Endometrium (tissue), 2 donors: ENCODE results near the gene EXT2.

Source experiments
- FAIRE-seq: peaks from 2 replicates; lab custom pipeline; 2012; peaks lifted over from hg19 to GRCh38; lab: Jason Lieb, UNC
- donor health status: control.
- donor health status: control.

Gene EXT2

GRCh38 chr11:44203270-44204043 is 108.0 kb downstream of the EXT2 start:
- no peak for FAIRE-seq

GRCh38 chr11:44205352-44205751 is 109.9 kb downstream of the EXT2 start:
- FAIRE-seq: no peak

GRCh38 chr11:44205836-44206235 is 110.4 kb downstream of the EXT2 start:
- FAIRE-seq: no peak

GRCh38 chr11:44207292-44207691 is 111.8 kb downstream of the EXT2 start:
- FAIRE-seq: no peak

- no peak for FAIRE-seq
Measured at GRCh38 chr11:44208976-44209603, 113.6 kb downstream of the EXT2 start.

- no peak for FAIRE-seq
Measured at GRCh38 chr11:44212128-44212527, 116.7 kb downstream of the EXT2 start.

GRCh38 chr11:44213148-44213547 is 117.7 kb downstream of the EXT2 start:
- FAIRE-seq: no peak

- peak; percentile 85 for FAIRE-seq
Measured at GRCh38 chr11:44217432-44217831, 122.0 kb downstream of the EXT2 start.

- FAIRE-seq: no peak
Measured at GRCh38 chr11:44219830-44220796, 124.6 kb downstream of the EXT2 start.

GRCh38 chr11:44221456-44221855 is 126.0 kb downstream of the EXT2 start:
- FAIRE-seq: no peak

GRCh38 chr11:44221992-44222391 is 126.5 kb downstream of the EXT2 start:
- FAIRE-seq: no peak

GRCh38 chr11:44223238-44223637 is 127.8 kb downstream of the EXT2 start:
- no peak for FAIRE-seq

- no peak for FAIRE-seq
Measured at GRCh38 chr11:44224867-44225501, 129.5 kb downstream of the EXT2 start.

GRCh38 chr11:44226490-44226889 is 131.0 kb downstream of the EXT2 start:
- no peak for FAIRE-seq

GRCh38 chr11:44226945-44227344 is 131.5 kb downstream of the EXT2 start:
- FAIRE-seq: no peak

- FAIRE-seq: no peak
Measured at GRCh38 chr11:44228379-44228778, 132.9 kb downstream of the EXT2 start.

GRCh38 chr11:44229098-44229497 is 133.6 kb downstream of the EXT2 start:
- FAIRE-seq: no peak

GRCh38 chr11:44229624-44230023 is 134.1 kb downstream of the EXT2 start:
- FAIRE-seq: no peak

- no peak for FAIRE-seq
Measured at GRCh38 chr11:44235765-44236201, 140.3 kb downstream of the EXT2 start.

- FAIRE-seq: no peak
Measured at GRCh38 chr11:44236296-44236695, 140.8 kb downstream of the EXT2 start.

- FAIRE-seq: no peak
Measured at GRCh38 chr11:44237156-44237555, 141.7 kb downstream of the EXT2 start.

- no peak for FAIRE-seq
Measured at GRCh38 chr11:44241851-44242250, 146.4 kb downstream of the EXT2 start.
